Measurements from ENCODE around the gene NRXN3. TPM values are rescaled to one million over a fixed set of nuclear protein-coding genes. Genes with fewer than 3 reads are reported as not detected.
"Not testable (repeated sequence)": the region's sequence is repeated elsewhere in the genome, so short reads cannot be mapped to it uniquely, and the experiment has no call there.

The NRXN3 gene
- total RNA-seq, 1 donor from 2014 or later, result 4.1 TPM

- intact Hi-C loops (cut with DNase I), result no loop called here
- no peak for DNase-seq (ENCODE audit: low spot score)
Measured at GRCh38 chr14:78524196-78524595, 354.0 kb downstream of the NRXN3 start.

GRCh38 chr14:78524766-78525165, 354.6 kb downstream of the NRXN3 start:
- intact Hi-C loops (cut with DNase I), result no loop called here
- DNase-seq (ENCODE audit: low spot score), result no peak

GRCh38 chr14:78530078-78530477, 359.9 kb downstream of the NRXN3 start:
- intact Hi-C loops (cut with DNase I), result no loop called here
- DNase-seq (ENCODE audit: low spot score), result no peak

- DNase-seq (ENCODE audit: low spot score), result no peak
- intact Hi-C loops (cut with DNase I), result no loop called here
Measured at GRCh38 chr14:78534141-78534540, 364.0 kb downstream of the NRXN3 start.

- DNase-seq (ENCODE audit: low spot score), result no peak
- intact Hi-C loops (cut with DNase I), result no loop called here
Measured at GRCh38 chr14:78535041-78535440, 364.9 kb downstream of the NRXN3 start.

GRCh38 chr14:78541788-78542187, 371.6 kb downstream of the NRXN3 start:
- intact Hi-C loops (cut with DNase I); DNase-seq (ENCODE audit: low spot score): not testable (repeated sequence)

- intact Hi-C loops (cut with DNase I), result no loop called here
- DNase-seq (ENCODE audit: low spot score), result no peak
Measured at GRCh38 chr14:78543433-78543832, 373.3 kb downstream of the NRXN3 start.

- intact Hi-C loops (cut with DNase I), result loop anchor here (10.0 kb wide), 1 partner anchor 396 kb away; no protein-coding TSS in a partner anchor
- no peak for DNase-seq (ENCODE audit: low spot score)
Measured at GRCh38 chr14:78561074-78561473, 390.9 kb downstream of the NRXN3 start.

GRCh38 chr14:78566026-78566858, 396.1 kb downstream of the NRXN3 start:
- DNase-seq (ENCODE audit: low spot score), result peak; percentile 84
- intact Hi-C loops (cut with DNase I), result loop anchor here (5.0 to 10.0 kb wide), 3 partner anchors 401 to 704 kb away; no protein-coding TSS in a partner anchor

GRCh38 chr14:78566859-78567172, 396.6 kb downstream of the NRXN3 start:
- intact Hi-C loops (cut with DNase I), result loop anchor here (5.0 to 10.0 kb wide), 3 partner anchors 402 to 705 kb away; no protein-coding TSS in a partner anchor
- no peak for DNase-seq (ENCODE audit: low spot score)

- DNase-seq (ENCODE audit: low spot score), result no peak
- intact Hi-C loops (cut with DNase I), result loop anchor here (5.0 to 10.0 kb wide), 3 partner anchors 403 to 705 kb away; no protein-coding TSS in a partner anchor
Measured at GRCh38 chr14:78567343-78567742, 397.2 kb downstream of the NRXN3 start.

GRCh38 chr14:78573736-78574135, 403.6 kb downstream of the NRXN3 start:
- intact Hi-C loops (cut with DNase I); DNase-seq (ENCODE audit: low spot score): not testable (repeated sequence)

- intact Hi-C loops (cut with DNase I), result no loop called here
- no peak for DNase-seq (ENCODE audit: low spot score)
Measured at GRCh38 chr14:78576437-78577166, 406.4 kb downstream of the NRXN3 start.

GRCh38 chr14:78581229-78581628, 411.1 kb downstream of the NRXN3 start:
- intact Hi-C loops (cut with DNase I), result no loop called here
- DNase-seq (ENCODE audit: low spot score), result no peak

GRCh38 chr14:78586681-78587080, 416.5 kb downstream of the NRXN3 start:
- intact Hi-C loops (cut with DNase I), result no loop called here
- no peak for DNase-seq (ENCODE audit: low spot score)

GRCh38 chr14:78588906-78589305, 418.7 kb downstream of the NRXN3 start:
- intact Hi-C loops (cut with DNase I), result no loop called here
- DNase-seq (ENCODE audit: low spot score), result no peak

- intact Hi-C loops (cut with DNase I), result loop anchor here (10.0 kb wide), 1 partner anchor 938 kb away; no protein-coding TSS in a partner anchor
- no peak for DNase-seq (ENCODE audit: low spot score)
Measured at GRCh38 chr14:78592616-78593219, 422.5 kb downstream of the NRXN3 start.

- intact Hi-C loops (cut with DNase I), result loop anchor here (10.0 kb wide), 1 partner anchor 939 kb away; no protein-coding TSS in a partner anchor
Measured at GRCh38 chr14:78593949-78594348, 423.8 kb downstream of the NRXN3 start.

GRCh38 chr14:78595797-78596196, 425.6 kb downstream of the NRXN3 start:
- intact Hi-C loops (cut with DNase I), result loop anchor here (10.0 kb wide), 1 partner anchor 941 kb away; no protein-coding TSS in a partner anchor
- no peak for DNase-seq (ENCODE audit: low spot score)

More at GRCh38 chr14:78593949-78594348, 423.8 kb downstream of the NRXN3 start:
- DNase-seq (ENCODE audit: low spot score), result no peak
